ENCODE data around the gene SLC16A2.

Gene SLC16A2

DNA sequence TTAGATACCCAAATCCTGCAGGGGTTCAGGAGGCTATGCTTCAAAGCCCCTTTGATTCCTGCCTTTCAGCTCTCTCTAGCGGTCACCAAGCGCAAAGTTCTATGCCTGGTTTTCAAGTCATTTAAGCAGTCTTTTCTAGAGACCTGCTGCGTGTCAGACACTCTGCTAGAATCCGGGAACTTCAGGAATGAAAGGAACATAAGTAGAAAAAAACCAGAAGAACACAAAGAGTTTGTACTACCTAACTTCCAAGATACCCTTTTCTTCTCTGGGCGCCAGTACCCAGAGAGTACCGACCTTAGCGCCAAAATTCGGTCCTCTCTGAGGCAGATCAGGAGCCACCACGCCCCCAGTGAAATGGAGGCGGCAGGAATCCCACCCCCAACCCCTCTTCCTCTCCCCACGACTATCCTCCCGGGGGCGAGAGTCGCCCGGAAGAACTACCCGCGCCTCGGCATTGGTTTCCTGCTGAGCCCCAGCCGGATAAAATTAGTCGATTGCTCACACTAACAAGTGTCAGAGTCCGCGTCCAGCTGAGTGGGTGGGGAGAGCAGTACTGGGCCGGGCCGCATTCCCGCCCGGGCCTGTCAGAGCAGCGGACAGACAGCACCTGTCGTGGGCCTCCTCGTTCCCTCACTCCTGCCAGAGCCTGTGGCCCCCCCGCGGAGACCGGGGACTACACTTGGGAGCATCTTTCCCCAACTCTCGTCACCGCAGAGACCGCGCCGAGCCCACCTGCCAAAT is 114.3 kb downstream of the SLC16A2 start:
- Histone ChIP-seq H3K27ac (peak overlapping the region; percentile 88 to 94), H3K36me3 (peaks cover 0 to 7% (median 0%) of the 10 kb centered on the region in 3 donors), H3K9me3 (no peaks in the 10 kb centered on the region), H3K4me3 (peak overlapping the region; percentile 55 to 63), H3K4me1 (peaks cover 0 to 13% (median 4%) of the 10 kb centered on the region in 4 donors), H3K27me3 (no peaks in the 10 kb centered on the region)
- intact Hi-C loops (cut with DNase I; ENCODE audit: low total_unique reads) = loop anchor here (10.0 kb wide), 1 partner anchor 111 kb away; the partner anchor contains the start of gene SLC16A2
- TF ChIP-seq, protein P1, sequence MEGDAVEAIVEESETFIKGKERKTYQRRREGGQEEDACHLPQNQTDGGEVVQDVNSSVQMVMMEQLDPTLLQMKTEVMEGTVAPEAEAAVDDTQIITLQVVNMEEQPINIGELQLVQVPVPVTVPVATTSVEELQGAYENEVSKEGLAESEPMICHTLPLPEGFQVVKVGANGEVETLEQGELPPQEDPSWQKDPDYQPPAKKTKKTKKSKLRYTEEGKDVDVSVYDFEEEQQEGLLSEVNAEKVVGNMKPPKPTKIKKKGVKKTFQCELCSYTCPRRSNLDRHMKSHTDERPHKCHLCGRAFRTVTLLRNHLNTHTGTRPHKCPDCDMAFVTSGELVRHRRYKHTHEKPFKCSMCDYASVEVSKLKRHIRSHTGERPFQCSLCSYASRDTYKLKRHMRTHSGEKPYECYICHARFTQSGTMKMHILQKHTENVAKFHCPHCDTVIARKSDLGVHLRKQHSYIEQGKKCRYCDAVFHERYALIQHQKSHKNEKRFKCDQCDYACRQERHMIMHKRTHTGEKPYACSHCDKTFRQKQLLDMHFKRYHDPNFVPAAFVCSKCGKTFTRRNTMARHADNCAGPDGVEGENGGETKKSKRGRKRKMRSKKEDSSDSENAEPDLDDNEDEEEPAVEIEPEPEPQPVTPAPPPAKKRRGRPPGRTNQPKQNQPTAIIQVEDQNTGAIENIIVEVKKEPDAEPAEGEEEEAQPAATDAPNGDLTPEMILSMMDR (IDR thresholded peaks at IDR 0.05) = peak in 1 of 2 experiments; percentile 23
- DNase-seq = peak; percentile 61 to 82

DNA sequence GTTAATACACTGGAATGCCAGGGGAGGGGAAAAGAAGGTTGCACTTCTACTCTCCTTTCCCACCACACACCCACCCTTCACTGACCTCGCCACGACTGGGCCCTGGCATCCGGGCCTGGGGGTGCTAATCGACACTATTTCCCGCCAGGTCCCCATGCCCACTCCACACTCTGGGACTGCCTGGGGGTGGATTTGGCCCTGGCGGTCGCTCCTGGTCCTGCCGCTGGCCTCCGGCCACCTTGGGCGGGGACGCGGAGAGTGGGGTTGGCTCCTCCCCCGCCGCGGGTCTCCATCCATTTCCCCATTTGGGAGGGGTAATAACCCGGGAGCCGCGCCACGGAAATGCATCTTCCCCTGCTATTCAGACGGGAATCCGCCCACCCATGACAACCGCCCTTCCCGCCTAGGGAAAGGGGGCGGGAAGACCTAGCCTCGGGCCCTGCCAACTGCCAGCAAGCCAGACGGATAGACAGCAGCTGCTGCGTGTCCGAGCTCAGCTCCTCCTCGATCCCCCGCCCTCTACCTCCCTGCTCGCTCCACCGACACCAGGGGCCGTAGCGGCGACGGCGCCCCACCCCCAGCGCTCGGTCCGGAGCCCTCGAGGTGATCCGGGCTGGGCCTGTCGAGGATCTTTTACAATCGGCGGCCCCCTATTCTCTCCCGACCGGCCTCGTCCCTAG is 115.0 kb downstream of the SLC16A2 start:
- peak overlapping the region; percentile 55 to 63 for H3K4me3 ChIP-seq
- H3K36me3 ChIP-seq = peaks cover 0 to 5% (median 0%) of the 10 kb centered on the region in 3 donors
- intact Hi-C loops (cut with DNase I; ENCODE audit: low total_unique reads) = loop anchor here (10.0 kb wide), 1 partner anchor 111 kb away; the partner anchor contains the start of gene SLC16A2
- H3K27ac ChIP-seq = peak overlapping the region; percentile 88 to 94
- TF ChIP-seq, protein P1 (IDR thresholded peaks at IDR 0.05) = peak; percentile 42 to 61
- H3K9me3 ChIP-seq = no peaks in the 10 kb centered on the region
- H3K4me1 ChIP-seq = peaks cover 0 to 13% (median 4%) of the 10 kb centered on the region in 4 donors
- H3K27me3 ChIP-seq = no peaks in the 10 kb centered on the region
- peak; percentile 80 to 93 for DNase-seq

DNA sequence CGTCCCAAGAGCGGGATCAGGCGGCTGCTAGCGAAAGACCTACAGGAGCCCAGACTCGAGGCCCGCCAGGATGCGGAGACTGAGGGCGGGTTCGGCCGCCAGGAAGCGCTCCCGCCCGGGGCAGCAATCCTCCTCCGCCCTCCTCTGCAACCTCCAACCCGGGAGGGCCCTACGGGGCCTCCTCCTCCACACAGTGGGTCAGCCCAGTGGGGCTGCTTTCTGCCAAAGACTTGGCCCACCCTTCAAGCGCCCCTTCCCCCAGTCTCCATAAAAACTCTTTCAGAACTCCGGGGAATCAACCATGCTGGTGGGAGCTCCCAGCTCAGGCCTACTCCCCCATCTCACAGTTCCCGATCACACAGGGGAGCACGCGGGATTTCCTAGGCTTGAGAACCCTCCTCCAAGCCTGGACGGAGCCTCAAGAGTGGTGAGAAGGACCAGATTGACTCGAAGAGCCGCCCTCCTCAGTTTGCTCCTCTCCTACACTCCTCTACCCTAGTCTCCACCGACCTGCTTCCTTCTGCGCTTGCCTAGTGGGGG is 115.6 kb downstream of the SLC16A2 start:
- Histone ChIP-seq H3K27me3 (no peaks in the 10 kb centered on the region), H3K9me3 (no peaks in the 10 kb centered on the region), H3K4me1 (peaks cover 0 to 13% (median 4%) of the 10 kb centered on the region in 4 donors), H3K27ac (peak overlapping the region; percentile 88 to 94), H3K4me3 (peak overlapping the region; percentile 55 to 63), H3K36me3 (no peaks in the 10 kb centered on the region)
- intact Hi-C loops (cut with DNase I; ENCODE audit: low total_unique reads) = loop anchor here (10.0 kb wide), 1 partner anchor 112 kb away; the partner anchor contains the start of gene SLC16A2
- TF ChIP-seq, protein P1 (IDR thresholded peaks at IDR 0.05) = no peak
- DNase-seq = peak in 1 of 2 donors; percentile 20

DNA sequence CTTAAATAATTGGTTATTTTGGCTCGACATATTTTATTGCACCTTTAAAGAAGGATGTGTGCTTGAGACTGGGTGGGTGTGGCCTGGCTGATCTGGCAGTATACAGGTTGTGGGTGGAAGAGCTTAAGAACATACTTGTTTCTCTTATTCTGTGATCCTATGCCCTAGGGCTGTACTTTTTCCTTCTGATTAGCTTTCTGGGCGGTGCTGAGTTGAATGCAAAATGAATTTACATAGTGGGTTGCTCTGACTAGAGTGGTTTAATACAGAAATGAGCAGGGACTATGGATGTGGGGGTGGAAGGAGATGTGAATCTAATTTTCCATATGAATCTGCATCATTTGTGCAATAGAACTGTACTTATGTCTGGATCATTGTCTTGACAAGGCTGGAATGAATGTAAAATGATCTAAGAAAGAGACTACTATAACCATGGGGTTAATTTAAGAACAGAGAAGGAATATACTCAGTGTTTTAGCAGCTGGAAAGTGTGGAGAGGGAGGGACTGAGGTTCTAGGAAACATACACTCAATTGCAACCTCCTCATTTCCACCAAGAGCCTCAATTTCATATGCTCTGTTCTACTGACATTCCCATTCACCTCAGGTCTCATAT is 119.4 kb downstream of the SLC16A2 start:
- Histone ChIP-seq H3K27ac (no peak overlapping the region), H3K4me1 (peaks cover 0 to 8% (median 3%) of the 10 kb centered on the region in 4 donors), H3K36me3 (no peaks in the 10 kb centered on the region), H3K4me3 (no peak overlapping the region), H3K9me3 (no peaks in the 10 kb centered on the region), H3K27me3 (no peaks in the 10 kb centered on the region)
- DNase-seq = no peak
- intact Hi-C loops (cut with DNase I; ENCODE audit: low total_unique reads) = loop anchor here (10.0 kb wide), 1 partner anchor 156 kb away; no protein-coding TSS in a partner anchor
- TF ChIP-seq, protein P1 (IDR thresholded peaks at IDR 0.05) = no peak

DNA sequence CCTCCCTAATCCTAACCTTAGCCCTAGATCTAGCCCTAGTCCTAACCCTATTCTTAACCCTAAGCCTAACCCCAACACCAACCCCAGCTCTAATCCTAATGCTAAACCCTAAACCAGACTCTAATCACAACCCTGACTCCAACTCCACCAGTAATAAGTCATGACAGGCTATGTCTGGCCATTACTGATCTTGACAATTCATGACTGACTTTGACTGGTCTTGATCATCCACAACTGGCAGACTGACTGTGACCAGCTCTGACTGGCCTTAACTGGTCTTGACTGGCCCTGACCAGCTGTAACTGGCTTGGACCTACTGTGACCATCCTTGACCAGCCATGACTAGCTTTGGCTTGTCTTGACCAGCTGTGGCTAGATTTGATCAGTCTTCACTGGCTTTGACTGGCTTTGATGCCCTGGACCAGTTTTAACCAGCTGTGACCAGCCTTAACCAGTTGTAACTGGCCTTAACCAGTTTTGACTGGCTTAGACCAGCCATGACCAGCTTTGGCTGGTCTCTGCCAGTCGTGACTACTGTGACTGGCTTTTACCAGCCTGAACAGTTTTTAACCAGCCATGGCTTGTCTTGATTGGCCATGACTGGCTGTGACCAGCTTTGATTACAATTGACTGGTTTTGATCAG is 124.7 kb downstream of the SLC16A2 start:
- H3K36me3 ChIP-seq = no peaks in the 10 kb centered on the region
- no peaks in the 10 kb centered on the region for H3K9me3 ChIP-seq
- intact Hi-C loops (cut with DNase I; ENCODE audit: low total_unique reads) = loop anchor here (10.0 kb wide), 1 partner anchor 161 kb away; no protein-coding TSS in a partner anchor
- no peaks in the 10 kb centered on the region for H3K27me3 ChIP-seq
- TF ChIP-seq, protein P1 (IDR thresholded peaks at IDR 0.05) = no peak
- no peak overlapping the region for H3K4me3 ChIP-seq
- no peak overlapping the region for H3K27ac ChIP-seq
- no peaks in the 10 kb centered on the region for H3K4me1 ChIP-seq
- no peak for DNase-seq
